Activated CD4-positive, alpha-beta T cell treated with anti-CD3 and anti-CD28 coated beads, Interleukin-2, amount 10 ng/mL, durations not matched to agents 24 days and 14 days (primary cell): ENCODE results near the gene SBNO1. TPM values are rescaled to one million over a fixed set of nuclear protein-coding genes. Genes with fewer than 3 reads are reported as not detected.
"Not testable (repeated sequence)": the region's sequence is repeated elsewhere in the genome, so short reads cannot be mapped to it uniquely, and the experiment has no call there.

ENCODE experiments used
- DNase-seq: peaks from one replicate; pipeline ENCODE4 v3.0.0; 2022
- H3K27ac Mint-ChIP-seq: one replicate; pipeline ENCODE4 v1.8.0; 2022; ENCODE audit warnings: mild to moderate bottlenecking, mixed read lengths
- H3K27me3 Mint-ChIP-seq: one replicate; pipeline ENCODE4 v1.8.0; 2022; ENCODE audit warnings: mixed read lengths
- H3K36me3 Mint-ChIP-seq: one replicate; pipeline ENCODE4 v1.8.0; 2022; ENCODE audit warnings: low read depth, mild to moderate bottlenecking, mixed read lengths
- H3K4me1 Mint-ChIP-seq: one replicate; pipeline ENCODE4 v1.8.0; 2021; ENCODE audit warnings: mixed read lengths
- H3K4me3 Mint-ChIP-seq: one replicate; pipeline ENCODE4 v1.8.0; 2022; ENCODE audit warnings: mild to moderate bottlenecking, moderate library complexity, mixed read lengths
- H3K9me3 Mint-ChIP-seq: one replicate; pipeline ENCODE4 v1.8.0; 2021; ENCODE audit warnings: mixed read lengths
- intact Hi-C: fragments of 100-400 bp; cut with micrococcal nuclease; formaldehyde crosslinking; loops from one replicate; pipeline ENCODE4 v1.15.1; 2023
- total RNA-seq: library from RNA; stranded (reverse); gene quantifications from 2 replicates; pipeline ENCODE4 v1.2.3, GENCODE V29; 2022

Gene SBNO1
- total RNA-seq, 1 donor from 2014 or later: 54.2 TPM

DNA sequence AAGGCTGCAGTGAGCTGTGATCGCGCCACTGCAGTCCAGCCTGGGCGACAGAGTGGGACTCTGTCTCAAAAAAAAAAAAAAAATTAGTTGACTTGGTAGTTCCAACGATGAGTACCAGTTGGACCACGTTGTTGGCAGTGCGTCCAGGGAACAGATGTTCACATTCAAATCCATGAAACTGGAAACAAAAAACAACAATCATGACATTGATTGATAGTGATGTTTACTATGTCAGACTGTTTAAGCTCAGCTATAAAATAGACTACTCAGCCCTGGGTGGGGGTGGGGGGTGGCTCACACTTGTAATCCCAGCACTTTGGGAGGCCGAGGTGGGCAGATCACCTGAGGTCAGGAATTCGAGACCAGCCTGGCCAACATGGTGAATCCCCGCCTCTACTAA is 112.3 kb downstream of the SBNO1 start:
- peaks cover 51% of the 10 kb centered on the region for H3K36me3 Mint-ChIP-seq

DNA sequence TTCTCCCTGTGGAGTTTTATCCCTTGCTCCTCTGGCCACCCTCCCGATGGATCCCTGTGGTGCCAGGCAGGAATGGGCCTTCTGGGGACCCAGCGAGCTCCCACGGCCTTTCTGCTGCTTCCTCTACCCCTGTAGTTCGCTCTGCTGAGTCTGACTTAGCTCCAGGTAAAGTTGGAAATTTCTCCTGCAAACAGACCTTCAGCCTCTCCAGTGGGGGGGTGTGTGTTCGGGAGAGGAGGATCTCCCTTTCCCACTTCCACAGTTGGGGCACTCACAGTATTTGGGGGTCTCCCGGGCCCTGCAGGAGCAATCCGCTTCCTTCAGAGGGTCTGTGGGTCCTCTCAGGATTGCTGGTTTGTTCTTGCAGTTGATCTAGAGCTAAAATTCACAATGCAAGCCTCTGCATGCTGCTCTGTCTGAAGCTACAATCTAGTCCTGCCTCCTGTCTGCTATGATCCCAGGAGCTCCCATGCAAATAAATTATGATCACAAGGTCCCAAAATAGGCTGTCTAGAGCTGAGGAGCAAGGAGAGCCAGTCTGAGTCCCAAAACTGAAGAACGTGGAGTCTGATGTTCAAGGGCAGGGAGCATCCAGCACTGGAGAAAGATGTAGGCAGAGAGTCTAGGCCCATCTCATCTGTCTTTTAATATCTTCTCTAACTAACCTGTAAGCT is 113.1 kb downstream of the SBNO1 start:
- peak overlapping the region; percentile 39 for H3K27ac Mint-ChIP-seq
- intact Hi-C loops: no loop called here
- no peaks in the 10 kb centered on the region for H3K27me3 Mint-ChIP-seq
- H3K4me1 Mint-ChIP-seq: peaks cover 35% of the 10 kb centered on the region
- no peaks in the 10 kb centered on the region for H3K9me3 Mint-ChIP-seq
- no peak for DNase-seq
- peaks cover 46% of the 10 kb centered on the region for H3K36me3 Mint-ChIP-seq
- no peak overlapping the region for H3K4me3 Mint-ChIP-seq

More for the DNA sequence above, 112.3 kb downstream of the SBNO1 start:
- H3K4me1 Mint-ChIP-seq: peaks cover 29% of the 10 kb centered on the region
- H3K4me3 Mint-ChIP-seq, H3K9me3 Mint-ChIP-seq, intact Hi-C loops, H3K27ac Mint-ChIP-seq, H3K27me3 Mint-ChIP-seq, DNase-seq: not testable (repeated sequence)

DNA sequence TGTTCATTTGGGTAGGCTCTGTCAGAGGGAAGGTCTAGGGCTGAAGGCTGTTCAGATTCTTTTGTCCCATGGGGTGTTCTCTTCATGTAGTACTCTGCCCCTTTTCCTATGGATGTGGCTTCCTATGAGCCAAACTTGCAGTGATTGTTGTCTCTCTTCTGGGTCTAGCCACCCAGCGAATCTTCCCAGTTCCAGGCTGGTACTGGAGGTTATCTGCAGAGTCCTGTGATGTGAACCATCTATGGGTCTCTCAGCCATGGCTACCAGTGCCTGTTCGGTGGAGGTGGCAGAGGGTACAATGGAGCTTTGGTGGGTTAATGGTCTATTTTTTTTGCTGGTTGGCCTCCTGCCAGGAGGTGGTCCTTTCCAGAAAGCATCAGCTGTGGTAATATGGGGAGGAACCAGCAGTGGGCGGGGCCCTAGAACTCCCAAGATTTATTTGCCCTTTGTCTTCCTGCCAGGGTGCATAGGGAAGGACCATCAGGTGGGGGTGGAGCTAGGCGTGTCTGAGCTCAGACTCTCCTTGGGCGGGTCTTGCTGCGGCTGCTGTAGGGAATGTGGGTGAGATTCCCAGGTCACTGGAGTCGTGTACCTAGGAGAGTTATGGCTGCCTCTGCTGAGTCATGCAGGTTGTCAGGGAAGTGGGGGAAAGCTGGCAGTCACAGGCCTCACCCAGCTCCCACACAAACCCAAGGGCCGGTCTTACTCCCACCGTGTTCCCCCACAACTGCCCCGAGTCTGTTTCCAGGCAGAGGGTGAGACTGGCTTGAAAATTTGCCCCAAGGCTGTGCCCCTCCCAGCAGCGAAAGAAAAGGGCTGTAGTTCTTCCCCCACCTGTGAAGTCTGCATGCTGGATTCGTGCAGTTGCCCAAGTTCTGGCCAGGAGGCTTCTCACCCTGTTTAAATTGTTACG is 113.9 kb downstream of the SBNO1 start:
- Mint-ChIP-seq H3K4me1 (peaks cover 39% of the 10 kb centered on the region), H3K27me3 (no peaks in the 10 kb centered on the region), H3K4me3 (no peak overlapping the region), H3K27ac (peak overlapping the region; percentile 39), H3K36me3 (peaks cover 45% of the 10 kb centered on the region), H3K9me3 (no peaks in the 10 kb centered on the region)
- intact Hi-C loops: no loop called here
- DNase-seq: no peak

DNA sequence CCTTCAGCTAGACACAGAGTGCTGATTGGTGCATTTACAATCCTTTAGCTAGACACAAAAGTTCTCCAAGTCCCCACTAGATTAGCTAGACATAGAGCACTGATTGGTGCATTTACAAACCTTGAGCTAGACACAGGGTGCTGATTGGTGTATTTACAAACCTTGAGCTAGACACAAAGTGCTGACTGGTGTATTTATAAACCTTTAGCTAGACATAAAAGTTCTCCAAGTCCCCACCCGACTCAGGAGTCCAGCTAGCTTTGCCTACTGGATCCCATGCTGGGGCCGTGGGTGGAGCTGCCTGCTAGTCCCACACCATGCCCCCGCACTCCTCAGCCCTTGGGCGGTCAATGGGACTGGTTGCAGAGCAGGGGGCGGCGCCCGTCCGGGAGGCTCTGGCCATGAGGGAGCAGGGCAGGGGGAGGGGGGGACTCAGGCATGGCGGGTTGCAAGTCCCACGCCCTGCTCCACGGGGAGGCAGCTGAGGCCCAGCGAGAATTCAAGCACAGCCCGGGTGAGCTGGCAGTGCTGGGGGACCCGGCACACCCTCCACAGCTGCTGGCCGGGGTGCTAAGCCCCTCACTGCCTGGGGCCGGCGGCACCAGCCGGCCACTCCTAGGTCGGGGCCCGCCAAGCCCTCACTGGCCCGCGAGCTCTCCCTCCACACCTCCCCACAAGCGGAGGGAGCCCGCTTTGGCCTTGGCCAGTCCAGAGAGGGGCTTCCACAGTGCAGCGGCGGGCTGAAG is 115.5 kb downstream of the SBNO1 start:
- intact Hi-C loops, H3K27me3 Mint-ChIP-seq, H3K4me3 Mint-ChIP-seq, DNase-seq, H3K9me3 Mint-ChIP-seq, H3K27ac Mint-ChIP-seq: not testable (repeated sequence)
- H3K36me3 Mint-ChIP-seq: peaks cover 42% of the 10 kb centered on the region
- peaks cover 41% of the 10 kb centered on the region for H3K4me1 Mint-ChIP-seq

DNA sequence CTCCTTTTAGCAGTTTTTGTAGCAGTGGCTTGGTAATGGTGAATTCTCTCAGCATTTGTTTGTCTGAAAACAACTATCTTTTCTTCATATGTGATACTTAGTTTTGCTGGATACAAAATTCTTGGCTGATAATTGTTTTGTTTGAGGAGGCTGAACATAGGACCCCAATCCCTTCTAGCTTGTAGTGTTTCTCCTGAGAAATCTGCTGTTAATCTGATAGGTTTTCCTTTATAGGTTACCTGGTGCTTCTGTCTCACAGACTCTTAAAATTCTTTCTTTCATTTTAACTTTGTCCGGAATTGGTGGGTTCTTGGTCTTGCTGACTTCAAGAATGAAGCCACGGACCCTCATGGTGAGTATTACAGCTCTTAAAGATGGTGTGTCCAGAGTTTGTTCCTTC is 116.5 kb downstream of the SBNO1 start:
- H3K27me3 Mint-ChIP-seq, intact Hi-C loops, H3K4me3 Mint-ChIP-seq, DNase-seq, H3K9me3 Mint-ChIP-seq: not testable (repeated sequence)
- Mint-ChIP-seq H3K36me3 (peaks cover 40% of the 10 kb centered on the region), H3K4me1 (peaks cover 43% of the 10 kb centered on the region), H3K27ac (peak overlapping the region; percentile 23)

DNA sequence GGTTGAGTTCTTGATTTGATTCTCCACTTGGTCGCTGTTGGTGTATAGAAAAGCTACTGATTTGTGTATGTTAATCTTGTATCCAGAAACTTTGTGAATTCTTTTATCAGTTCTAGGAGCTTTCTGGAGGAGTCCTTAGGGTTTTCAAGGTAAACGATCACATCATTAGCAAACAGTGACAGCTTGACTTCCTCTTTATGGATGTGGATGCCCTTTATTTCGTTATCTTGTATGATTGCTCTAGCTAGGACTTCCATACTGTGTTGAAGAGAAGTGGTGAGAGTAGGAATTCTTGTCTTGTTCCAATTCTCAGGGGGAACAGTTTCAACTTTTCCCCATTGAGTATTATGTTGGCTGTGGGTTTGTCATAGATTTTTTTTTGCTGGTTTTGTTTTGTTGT is 119.0 kb downstream of the SBNO1 start:
- Mint-ChIP-seq H3K27ac (peak overlapping the region; percentile 25), H3K27me3 (no peaks in the 10 kb centered on the region), H3K4me1 (peaks cover 50% of the 10 kb centered on the region), H3K9me3 (no peaks in the 10 kb centered on the region), H3K36me3 (peaks cover 50% of the 10 kb centered on the region), H3K4me3 (no peak overlapping the region)
- no peak for DNase-seq
- intact Hi-C loops: no loop called here

DNA sequence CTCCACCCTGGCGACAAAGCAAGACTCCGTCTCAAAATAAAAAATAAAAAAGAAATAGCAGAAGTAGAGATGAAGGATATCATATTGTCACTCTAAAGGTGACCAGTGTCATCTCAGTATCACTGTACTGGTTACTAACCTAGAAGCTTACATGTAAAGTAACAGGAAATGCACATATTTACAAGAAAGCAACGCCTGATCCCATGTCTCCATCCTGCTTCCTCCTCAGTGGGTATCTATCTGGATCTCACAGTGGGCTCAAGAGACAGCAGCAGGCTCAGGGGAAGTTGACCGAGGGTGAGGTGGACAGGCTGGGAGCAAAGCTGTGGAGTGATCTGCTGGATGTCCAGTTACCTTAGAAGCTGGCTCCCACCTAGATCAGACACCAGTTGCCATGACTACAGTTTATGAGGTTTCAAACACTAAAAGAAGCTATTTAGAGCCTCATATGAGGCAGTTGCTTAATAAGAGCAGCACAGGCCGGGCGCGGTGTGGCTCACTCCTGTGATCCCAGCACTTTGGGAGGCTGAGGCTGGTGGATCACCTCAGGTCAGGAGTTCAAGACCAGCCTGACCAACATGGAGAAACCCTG is 120.9 kb downstream of the SBNO1 start:
- no peak overlapping the region for H3K4me3 Mint-ChIP-seq
- intact Hi-C loops: no loop called here
- no peak for DNase-seq
- no peaks in the 10 kb centered on the region for H3K9me3 Mint-ChIP-seq
- H3K4me1 Mint-ChIP-seq: peaks cover 42% of the 10 kb centered on the region
- H3K36me3 Mint-ChIP-seq: peaks cover 49% of the 10 kb centered on the region
- peak overlapping the region; percentile 65 for H3K27ac Mint-ChIP-seq
- no peaks in the 10 kb centered on the region for H3K27me3 Mint-ChIP-seq

DNA sequence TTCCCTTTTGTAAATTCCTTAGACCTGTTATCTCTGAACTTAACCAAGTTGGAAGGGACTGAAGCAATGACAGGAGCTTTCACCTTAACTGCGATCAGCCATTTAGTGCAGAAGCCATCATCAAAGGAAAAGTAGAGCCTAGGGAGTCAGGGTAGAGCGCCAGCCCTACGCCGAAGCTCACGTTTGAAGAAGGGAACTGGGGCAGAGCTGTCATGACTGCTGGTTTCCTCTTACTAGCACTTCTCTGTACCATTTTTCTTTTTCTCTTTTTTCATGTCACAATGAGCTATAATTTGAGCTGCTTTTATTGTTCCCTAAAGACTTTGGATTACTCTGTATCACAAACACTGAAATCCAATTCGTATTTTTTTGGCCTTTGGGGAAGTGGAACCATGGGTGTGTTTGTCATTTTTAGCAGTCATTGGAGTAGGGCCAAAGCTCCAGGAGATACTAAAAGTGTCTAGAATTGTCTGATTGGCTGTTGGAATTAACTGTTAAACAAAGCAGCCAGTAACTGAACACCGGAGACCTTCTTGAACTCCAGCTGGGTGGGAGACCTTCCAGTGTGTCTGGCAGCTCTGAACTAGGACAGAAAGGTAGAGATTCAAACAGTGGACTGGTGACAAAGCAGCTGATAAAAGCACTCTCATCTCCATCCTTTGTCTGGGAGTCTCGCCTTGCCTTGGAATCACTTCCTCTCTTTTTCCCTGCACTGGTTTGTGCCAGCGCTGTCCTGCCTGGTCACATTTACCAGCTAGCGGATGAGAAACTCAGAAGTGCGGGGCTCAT is 122.3 kb downstream of the SBNO1 start:
- Mint-ChIP-seq H3K4me1 (peaks cover 42% of the 10 kb centered on the region), H3K9me3 (no peaks in the 10 kb centered on the region), H3K27me3 (no peaks in the 10 kb centered on the region), H3K4me3 (peak overlapping the region; percentile 31), H3K27ac (peak overlapping the region; percentile 57), H3K36me3 (peaks cover 42% of the 10 kb centered on the region)
- no peak for DNase-seq
- intact Hi-C loops: no loop called here

Other genes starting within 250 kb of the SBNO1 start
- 19.0 and 19.2 TPM in 2 replicates for gene PITPNM2, start 213.8 kb downstream of the SBNO1 start, total RNA-seq
- gene MPHOSPH9, start 131.7 kb downstream of the SBNO1 start, total RNA-seq: 87.1 and 90.3 TPM in 2 replicates
- gene MTRFR, start 131.4 kb downstream of the SBNO1 start, total RNA-seq: 30.3 and 30.5 TPM in 2 replicates
- gene CDK2AP1, start 93.0 kb downstream of the SBNO1 start, total RNA-seq: 78.0 and 80.5 TPM in 2 replicates
- 63.7 and 67.3 TPM in 2 replicates for gene KMT5A, start 19.3 kb upstream of the SBNO1 start, total RNA-seq
- 17.2 TPM in 2 replicates for gene RILPL2, start 71.8 kb upstream of the SBNO1 start, total RNA-seq
- 30.6 and 33.4 TPM in 2 replicates for gene SNRNP35, start 93.3 kb upstream of the SBNO1 start, total RNA-seq
- gene RILPL1, start 168.9 kb upstream of the SBNO1 start, total RNA-seq: 4.1 and 4.6 TPM in 2 replicates
- 174 and 179 TPM in 2 replicates for gene TMED2, start 219.7 kb upstream of the SBNO1 start, total RNA-seq
- gene DDX55, start 237.3 kb upstream of the SBNO1 start, total RNA-seq: 68.2 and 72.0 TPM in 2 replicates